B cell (primary cell): Measurements from ENCODE around the gene WDR18. TPM values are rescaled to one million over a fixed set of nuclear protein-coding genes. Genes with fewer than 3 reads are reported as not detected.

Source experiments
- ATAC-seq: fragments of 200-7000 bp; cut with Tn5 transposase; one replicate; pipeline ENCODE4 v1.10.0; 2021; ENCODE audit warnings: low read depth, mild to moderate bottlenecking, moderate number of reproducible peaks, moderate library complexity
- CTCF ChIA-PET: fragments of 350-600 bp; sonication (Branson Sonifier 250); formaldehyde crosslinking; loops from one replicate; lab custom pipeline; 2021; ENCODE audit warnings: antibody characterized with exemption, inconsistent platforms; lab: Charles Lee
- POLR2A ChIA-PET: fragments of 350-600 bp; sonication (Branson Sonifier 250); formaldehyde crosslinking; loops from one replicate; lab custom pipeline; 2021; ENCODE audit warnings: antibody characterized with exemption; lab: Charles Lee
- DNase-seq: peaks from one replicate; pipeline ENCODE4 v3.0.0; 2013
- H2AFZ ChIP-seq: 2 replicates; pipeline ENCODE4 v1.6.1; 2012; ENCODE audit warnings: mild to moderate bottlenecking, low read depth, low read length; ENCODE audit not compliant: insufficient read depth, poor library complexity, severe bottlenecking
- H3K27ac ChIP-seq, 2 donors: 1 replicate in 1 of 2; 2 replicates in 1 of 2; pipeline ENCODE4 v1.5.1; 2012 to 2013; ENCODE audit warnings: low read length in 2 of 2, mild to moderate bottlenecking in 2 of 2, moderate library complexity in 1 of 2
- H3K27me3 ChIP-seq, 4 experiments: fragments of 200-600 bp in 1 of 4; sonication (generic) in 1 of 4; replicated peaks in 1 of 4; 1 replicate in 2 of 4; 2 replicates in 2 of 4; pipeline versions ENCODE4 v1.6.1 to v1.7.0; 2013 to 2016; ENCODE audit warnings: low read length in 3 of 4, mild to moderate bottlenecking in 2 of 4, mixed read lengths in 1 of 4, moderate library complexity in 1 of 4; ENCODE audit not compliant: insufficient read depth in 4 of 4, control insufficient read depth in 3 of 4; ENCODE audit errors: control extremely low read depth in 1 of 4
- H3K36me3 ChIP-seq, 2 experiments: replicated peaks in 1 of 2; 1 replicate in 1 of 2; 2 replicates in 1 of 2; pipeline versions ENCODE4 v1.6.1 to v1.7.1; 2013; ENCODE audit warnings: low read length in 1 of 2; ENCODE audit not compliant: insufficient read depth in 2 of 2, control insufficient read depth in 1 of 2; ENCODE audit errors: control extremely low read depth in 1 of 2, extremely low read depth in 1 of 2
- H3K4me1 ChIP-seq, 2 donors: fragments of 200-600 bp in 1 of 2; sonication (generic) in 1 of 2; 1 replicate in 1 of 2; 2 replicates in 1 of 2; pipeline versions ENCODE4 v1.5.1 to v1.6.1; 2013 to 2017; ENCODE audit warnings: low read length in 2 of 2; ENCODE audit not compliant: control insufficient read depth in 2 of 2, insufficient read depth in 2 of 2
- H3K4me2 ChIP-seq: replicated peaks from 2 replicates; pipeline ENCODE3; 2012; ENCODE audit warnings: mild to moderate bottlenecking, low read depth, low read length; ENCODE audit not compliant: poor library complexity, severe bottlenecking
- H3K4me3 ChIP-seq, 5 experiments: fragments of 200-600 bp in 1 of 5; sonication (generic) in 1 of 5; 1 replicate in 3 of 5; 2 replicates in 2 of 5; pipeline versions ENCODE4 v1.5.1 to v1.7.0; 2011 to 2016; ENCODE audit warnings: low read length in 4 of 5, mild to moderate bottlenecking in 4 of 5, low read depth in 2 of 5, control low read depth in 1 of 5, moderate library complexity in 1 of 5; ENCODE audit not compliant: insufficient read depth in 1 of 5; ENCODE audit errors: control extremely low read depth in 1 of 5, extremely low read depth in 1 of 5
- H3K79me2 ChIP-seq: fragments of 200-600 bp; sonication (generic); one replicate; pipeline ENCODE4 v1.6.0; 2016; ENCODE audit warnings: low read length; ENCODE audit not compliant: control insufficient read depth, insufficient read depth
- H3K9ac ChIP-seq: fragments of 200-600 bp; sonication (generic); 2 replicates; pipeline ENCODE4 v1.6.1; 2017; ENCODE audit warnings: mild to moderate bottlenecking, low read length, moderate library complexity
- H3K9me3 ChIP-seq, 3 donors: one replicate each; pipeline versions ENCODE4 v1.6.1 to v1.7.1; 2013; ENCODE audit warnings: low read length in 2 of 3; ENCODE audit not compliant: control insufficient read depth in 2 of 3, insufficient read depth in 1 of 3; ENCODE audit errors: control extremely low read depth in 1 of 3
- H4K20me1 ChIP-seq: 2 replicates; pipeline ENCODE4 v1.6.0; 2012; ENCODE audit warnings: mild to moderate bottlenecking, low read length; ENCODE audit not compliant: insufficient read depth, control insufficient read depth, poor library complexity, severe bottlenecking
- H3K27ac Mint-ChIP-seq: one replicate; pipeline ENCODE4 v1.8.0; 2021; ENCODE audit warnings: mixed read lengths
- H3K27me3 Mint-ChIP-seq: one replicate; pipeline ENCODE4 v1.8.0; 2021; ENCODE audit warnings: mixed read lengths
- H3K4me1 Mint-ChIP-seq: one replicate; pipeline ENCODE4 v1.8.0; 2021; ENCODE audit warnings: mixed read lengths
- H3K4me3 Mint-ChIP-seq: one replicate; pipeline ENCODE4 v1.8.0; 2021; ENCODE audit warnings: mixed read lengths
- H3K9me3 Mint-ChIP-seq: one replicate; pipeline ENCODE4 v1.8.0; 2022; ENCODE audit warnings: mixed read lengths; ENCODE audit not compliant: insufficient read depth
- CTCF ChIP-seq: fragments of 200-600 bp; IDR thresholded peaks from one replicate; pipeline ENCODE4 v1.8.0; 2022; ENCODE audit warnings: antibody characterized with exemption, mild to moderate bottlenecking
- EZH2 ChIP-seq: IDR thresholded peaks from 2 replicates; pipeline ENCODE4 v1.6.1; 2012; ENCODE audit warnings: borderline replicate concordance, low read depth, mild to moderate bottlenecking, moderate library complexity, low read length; ENCODE audit not compliant: insufficient read depth, poor library complexity, severe bottlenecking
- WGBS: methylation state at CpG from one replicate; pipeline ENCODE4 v1.1.5; 2013; ENCODE audit warnings: missing lambda C conversion rate; ENCODE audit not compliant: insufficient coverage; 5-methylcytosine and 5-hydroxymethylcytosine counted together
- intact Hi-C: fragments of 100-400 bp; cut with micrococcal nuclease; formaldehyde crosslinking; loops from one replicate; pipeline ENCODE4 v1.10.0; 2022
- polyA plus RNA-seq: library from polyadenylated mRNA; depleted of rRNA; stranded (reverse); fragments of >200 nt; gene quantifications from 2 replicates; pipeline ENCODE4 v1.2.3, GENCODE V29; 2012
- total RNA-seq, 2 donors: library from RNA; stranded (reverse); fragments of 120-200 nt in 1 of 2; gene quantifications; 1 replicate in 1 of 2; 2 replicates in 1 of 2; pipeline versions ENCODE4 v1.2.3 to v1.2.4, GENCODE V29; 2013 to 2022

WDR18 gene
- total and polyA plus RNA-seq, 2 donors (not counting 1 experiment from before 2014, with no cell fraction given) = 48.5 to 60.5 TPM

DNA sequence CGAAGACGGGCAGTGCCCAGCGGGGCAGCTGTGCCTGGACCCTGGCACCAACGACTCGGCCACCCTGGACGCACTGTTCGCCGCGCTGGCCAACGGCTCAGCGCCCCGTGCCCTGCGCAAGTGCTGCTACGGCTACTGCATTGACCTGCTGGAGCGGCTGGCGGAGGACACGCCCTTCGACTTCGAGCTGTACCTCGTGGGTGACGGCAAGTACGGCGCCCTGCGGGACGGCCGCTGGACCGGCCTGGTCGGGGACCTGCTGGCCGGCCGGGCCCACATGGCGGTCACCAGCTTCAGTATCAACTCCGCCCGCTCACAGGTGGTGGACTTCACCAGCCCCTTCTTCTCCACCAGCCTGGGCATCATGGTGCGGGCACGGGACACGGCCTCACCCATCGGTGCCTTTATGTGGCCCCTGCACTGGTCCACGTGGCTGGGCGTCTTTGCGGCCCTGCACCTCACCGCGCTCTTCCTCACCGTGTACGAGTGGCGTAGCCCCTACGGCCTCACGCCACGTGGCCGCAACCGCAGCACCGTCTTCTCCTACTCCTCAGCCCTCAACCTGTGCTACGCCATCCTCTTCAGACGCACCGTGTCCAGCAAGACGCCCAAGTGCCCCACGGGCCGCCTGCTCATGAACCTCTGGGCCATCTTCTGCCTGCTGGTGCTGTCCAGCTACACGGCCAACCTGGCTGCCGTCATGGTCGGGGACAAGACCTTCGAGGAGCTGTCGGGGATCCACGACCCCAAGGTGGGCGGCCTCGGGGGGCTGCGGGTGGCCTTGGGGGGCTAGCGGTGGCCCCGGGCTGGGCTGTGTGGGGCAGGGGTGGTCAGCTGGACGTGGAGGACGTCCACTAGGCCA is 20.9 kb downstream of the WDR18 start:
- Histone ChIP-seq H4K20me1 (peaks cover 19% of the 10 kb centered on the region), H3K79me2 (no peaks in the 10 kb centered on the region), H3K9me3 (no peaks in the 10 kb centered on the region), H2AFZ (no peak overlapping the region), H3K9ac (no peak overlapping the region), H3K4me2 (no peak overlapping the region), H3K27me3 (peaks cover 0 to 24% (median 11%) of the 10 kb centered on the region in 4 experiments), H3K4me3 (no peak overlapping the region), H3K4me1 (peaks cover 11 to 13% of the 10 kb centered on the region in 2 donors), H3K36me3 (peaks cover 0 to 5% of the 10 kb centered on the region in 2 experiments), H3K27ac (no peak overlapping the region)
- DNase-seq (no peak), ATAC-seq (no peak)
- Mint-ChIP-seq H3K4me1 (peaks cover 9% of the 10 kb centered on the region), H3K27ac (no peak overlapping the region), H3K4me3 (peak overlapping the region; percentile 42), H3K9me3 (no peaks in the 10 kb centered on the region), H3K27me3 (peaks cover 5% of the 10 kb centered on the region)
- WGBS = 93% methylated on average over 63 of the region's 70 CpGs
- intact Hi-C loops = no loop called here
- CTCF ChIA-PET = interaction anchor here (1.2 to 1.4 kb wide), 2 partner anchors 14 to 112 kb away, joined by 4 read pairs; partner anchors contain the start of genes MED16 and RNU6-9
- TF ChIP-seq EZH2 = no peak
- TF ChIP-seq CTCF = no peak
- POLR2A ChIA-PET = interaction anchor here (1.1 kb wide), 1 partner anchor 61 kb away, joined by 3 read pairs; no protein-coding TSS in a partner anchor
